ENCODE measurements around the gene ATG9A. TPM values are rescaled to one million over a fixed set of nuclear protein-coding genes. Genes with fewer than 3 reads are reported as not detected.

The ATG9A gene
- total RNA-seq, 2 donors from 2014 or later, result 78.8 to 80.3 TPM

DNA sequence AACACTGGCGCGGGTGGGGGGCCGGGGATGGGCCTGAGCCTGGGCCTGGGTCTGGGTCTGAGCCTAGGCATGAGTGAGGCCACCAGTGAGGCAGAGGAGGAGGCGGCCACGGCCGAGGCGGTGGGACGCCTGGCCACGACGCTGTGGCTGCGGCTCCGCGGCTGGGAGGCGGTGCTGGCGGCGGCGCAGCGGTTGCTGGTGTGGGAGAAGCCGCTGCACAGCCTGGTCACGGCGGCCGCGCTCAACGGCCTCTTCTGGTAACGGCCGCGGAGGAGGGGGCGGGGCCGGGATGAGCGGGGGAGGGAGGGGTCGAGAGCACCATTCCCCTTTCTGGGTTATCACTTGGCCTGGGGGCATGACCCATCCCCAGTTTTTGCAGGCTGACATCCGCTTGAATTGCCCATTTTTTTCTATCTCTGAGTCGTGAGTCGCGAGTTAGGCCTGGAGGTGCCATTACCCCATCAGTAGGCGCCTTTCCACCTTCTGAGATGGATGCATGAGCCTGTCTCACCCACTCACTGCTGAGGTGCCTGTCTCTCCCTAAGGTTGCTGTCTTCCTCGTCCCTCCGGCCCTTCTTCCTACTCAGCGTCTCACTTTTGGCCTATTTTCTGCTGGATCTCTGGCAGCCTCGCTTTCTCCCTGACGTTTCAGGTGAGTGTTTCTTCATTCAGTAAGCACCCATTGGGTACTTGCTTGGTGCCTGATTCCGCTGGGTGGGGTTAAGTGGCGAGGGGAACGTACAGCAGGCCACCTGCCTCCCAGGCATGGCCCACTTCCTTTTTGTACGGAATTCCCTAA is 50.9 kb downstream of the ATG9A start:
- H3K9me3 ChIP-seq, result no peaks in the 10 kb centered on the region
- no peaks in the 10 kb centered on the region for H3K27me3 ChIP-seq
- peaks cover 53% of the 10 kb centered on the region for H3K36me3 ChIP-seq
- peak; percentile 60 for DNase-seq (ENCODE audit: low spot score)
- peak overlapping the region; percentile 98 to 99 for H3K4me3 ChIP-seq
- TF ChIP-seq, protein P1, sequence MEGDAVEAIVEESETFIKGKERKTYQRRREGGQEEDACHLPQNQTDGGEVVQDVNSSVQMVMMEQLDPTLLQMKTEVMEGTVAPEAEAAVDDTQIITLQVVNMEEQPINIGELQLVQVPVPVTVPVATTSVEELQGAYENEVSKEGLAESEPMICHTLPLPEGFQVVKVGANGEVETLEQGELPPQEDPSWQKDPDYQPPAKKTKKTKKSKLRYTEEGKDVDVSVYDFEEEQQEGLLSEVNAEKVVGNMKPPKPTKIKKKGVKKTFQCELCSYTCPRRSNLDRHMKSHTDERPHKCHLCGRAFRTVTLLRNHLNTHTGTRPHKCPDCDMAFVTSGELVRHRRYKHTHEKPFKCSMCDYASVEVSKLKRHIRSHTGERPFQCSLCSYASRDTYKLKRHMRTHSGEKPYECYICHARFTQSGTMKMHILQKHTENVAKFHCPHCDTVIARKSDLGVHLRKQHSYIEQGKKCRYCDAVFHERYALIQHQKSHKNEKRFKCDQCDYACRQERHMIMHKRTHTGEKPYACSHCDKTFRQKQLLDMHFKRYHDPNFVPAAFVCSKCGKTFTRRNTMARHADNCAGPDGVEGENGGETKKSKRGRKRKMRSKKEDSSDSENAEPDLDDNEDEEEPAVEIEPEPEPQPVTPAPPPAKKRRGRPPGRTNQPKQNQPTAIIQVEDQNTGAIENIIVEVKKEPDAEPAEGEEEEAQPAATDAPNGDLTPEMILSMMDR (IDR thresholded peaks at IDR 0.05), result no peak
- H3K4me1 ChIP-seq, result peaks cover 0 to 34% of the 10 kb centered on the region in 2 donors
- H3K27ac ChIP-seq, result peak overlapping the region; percentile 98 to 99

DNA sequence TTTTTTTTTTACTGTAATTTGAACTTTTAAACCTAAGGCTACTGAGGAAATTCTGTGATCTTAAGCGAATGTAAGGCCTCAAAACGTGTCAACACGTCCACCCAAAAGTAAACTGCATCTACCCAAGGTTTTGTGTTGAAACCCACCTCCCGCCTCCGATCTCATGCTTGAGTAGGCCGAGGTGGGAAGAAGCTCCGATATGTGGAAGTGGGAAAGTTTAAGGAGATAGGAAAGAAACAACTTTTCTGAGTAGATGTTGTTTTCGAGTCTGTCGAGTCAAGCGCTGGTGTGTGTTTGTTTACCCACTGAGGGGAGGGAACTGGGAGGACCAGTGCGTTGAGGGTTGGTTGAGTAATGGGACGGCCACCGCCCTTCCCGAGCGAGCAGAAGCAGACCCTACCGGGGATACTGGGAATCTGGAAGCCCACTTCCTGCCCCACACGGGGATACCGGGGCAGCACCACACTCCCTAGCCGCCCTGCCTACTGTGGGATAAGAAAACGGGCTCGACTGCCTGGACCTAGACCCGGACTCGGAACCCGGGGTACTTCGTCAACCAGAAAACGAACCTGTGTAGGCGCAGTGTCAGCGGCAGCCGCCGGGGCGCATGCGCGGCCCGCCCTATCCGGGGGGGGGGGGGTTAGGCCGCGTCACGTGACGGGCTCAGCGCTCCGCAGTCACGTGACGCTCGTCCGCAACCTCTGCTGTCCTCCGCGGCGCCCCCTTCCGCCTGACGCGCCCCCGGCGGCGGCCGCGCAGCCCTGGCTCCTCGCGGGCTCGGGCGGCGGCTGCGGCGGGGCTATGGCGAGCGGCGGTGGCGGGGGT is 51.7 kb downstream of the ATG9A start, which contains the start of gene RETREG2:
Gene RETREG2, plus strand, starts transcription at position 724 of the 825 bp plus-strand sequence. Its CDS starts 78 bp downstream, at position 802.
- peaks cover 53% of the 10 kb centered on the region for H3K36me3 ChIP-seq
- H3K4me1 ChIP-seq, result peaks cover 0 to 34% of the 10 kb centered on the region in 2 donors

DNA sequence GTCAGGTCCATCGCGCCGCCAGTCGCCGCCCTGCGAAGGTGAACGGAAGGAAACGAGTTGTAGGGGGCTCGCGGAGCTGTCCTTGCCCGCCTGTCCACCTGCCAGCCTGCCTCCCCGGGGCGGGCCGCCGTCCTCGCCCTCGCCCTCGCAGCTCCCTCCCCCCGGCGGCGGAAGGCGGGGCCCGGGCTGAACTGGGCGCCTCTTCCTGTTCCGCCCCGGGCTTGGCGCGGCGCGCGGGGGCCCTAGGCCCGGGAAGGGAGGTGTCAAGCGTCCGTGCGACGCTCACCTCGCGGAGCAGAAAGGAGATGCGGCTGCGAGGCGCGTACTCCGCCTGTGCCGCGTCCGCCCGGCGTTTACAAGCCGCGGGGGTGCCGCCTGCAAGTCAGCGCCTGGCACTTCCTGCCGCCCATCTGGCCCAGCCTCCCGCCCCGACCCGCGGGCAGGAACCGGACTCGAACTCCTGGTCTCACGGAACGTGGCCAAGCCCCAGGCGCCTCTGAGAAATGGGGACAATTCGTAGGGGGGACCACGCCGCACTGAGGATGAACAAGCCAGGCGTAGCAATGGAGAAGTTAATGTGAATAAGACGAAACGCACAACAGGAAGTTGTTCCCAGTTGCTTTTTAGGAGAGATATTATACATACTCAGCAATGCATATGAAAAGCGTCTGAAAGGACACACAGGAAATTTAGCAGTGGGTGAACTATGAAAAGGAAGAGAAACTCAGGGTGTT is 52.5 kb downstream of the ATG9A start, which contains the start of gene CNPPD1:
Gene CNPPD1, minus strand, starts transcription at position 108 of the 734 bp plus-strand sequence. Its CDS starts 97 bp downstream, at position 11.
- Histone ChIP-seq H3K4me1 (peaks cover 0 to 34% of the 10 kb centered on the region in 2 donors), H3K9me3 (no peaks in the 10 kb centered on the region), H3K27ac (peak within 1 kb of the TSS; percentile 98 to 99), H3K36me3 (peaks cover 50% of the 10 kb centered on the region), H3K27me3 (no peaks in the 10 kb centered on the region), H3K4me3 (peak within 1 kb of the TSS; percentile 98 to 99)
- peak; percentile 80 for DNase-seq (ENCODE audit: low spot score)
- TF ChIP-seq, protein P1 (IDR thresholded peaks at IDR 0.05), result peak in 1 of 2 donors; percentile 26

More for the DNA sequence above, 51.7 kb downstream of the ATG9A start, which contains the start of gene RETREG2:
- Histone ChIP-seq H3K27ac (peak within 1 kb of the TSS; percentile 98 to 99), H3K4me3 (peak within 1 kb of the TSS; percentile 98 to 99), H3K9me3 (no peaks in the 10 kb centered on the region), H3K27me3 (no peaks in the 10 kb centered on the region)
- DNase-seq (ENCODE audit: low spot score), result peak; percentile 95
- TF ChIP-seq, protein P1 (IDR thresholded peaks at IDR 0.05), result peak; percentile 52 to 64

DNA sequence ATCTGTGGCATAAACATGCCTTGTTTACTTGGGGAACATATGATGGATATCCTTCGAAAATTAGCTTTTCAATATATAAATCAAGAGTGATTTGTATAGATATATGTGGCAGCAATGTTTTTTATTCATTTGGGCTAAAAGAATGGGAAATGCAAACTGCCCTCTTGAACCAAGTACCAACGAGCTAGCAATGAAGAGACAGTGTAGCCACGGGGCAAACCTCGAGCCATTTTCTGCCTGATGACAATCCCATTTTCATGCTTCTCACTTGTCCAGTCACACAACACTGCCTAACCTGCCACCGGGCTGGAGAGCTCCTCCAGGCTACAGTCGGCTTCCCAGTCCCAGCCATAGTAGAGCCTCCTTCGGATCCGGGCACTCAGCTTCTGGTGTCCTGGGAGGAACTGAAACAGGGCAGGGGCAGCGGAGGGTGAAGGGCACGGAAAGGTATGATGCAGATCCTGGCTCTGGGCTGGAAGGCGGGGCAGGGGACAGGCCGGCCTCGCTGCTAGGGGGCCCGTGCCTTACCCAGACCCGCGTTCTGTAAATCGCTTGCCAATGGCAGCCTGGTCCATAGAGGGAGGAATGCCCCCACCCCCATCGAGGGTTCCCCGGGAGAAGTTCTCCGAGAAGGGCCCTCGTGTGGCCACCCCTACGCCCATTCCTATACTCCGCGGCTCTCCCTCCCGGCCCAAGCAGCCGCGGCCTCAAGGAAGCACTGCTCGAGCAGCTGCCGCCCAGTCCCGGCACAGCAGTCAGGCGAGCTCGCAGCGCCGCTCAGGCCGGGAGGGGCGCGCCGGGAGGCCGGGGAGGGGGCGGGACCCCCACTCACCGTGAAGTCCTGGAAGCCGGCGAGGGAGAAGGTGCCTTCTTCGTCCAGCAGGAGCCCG is 53.3 kb downstream of the ATG9A start:
- Histone ChIP-seq H3K36me3 (peaks cover 41% of the 10 kb centered on the region), H3K9me3 (no peaks in the 10 kb centered on the region)
- TF ChIP-seq, protein P1 (IDR thresholded peaks at IDR 0.05), result peak in 1 of 2 donors; percentile 55

More for the DNA sequence above, 53.3 kb downstream of the ATG9A start:
- H3K27ac ChIP-seq, result peak overlapping the region; percentile 98 to 99
- peaks cover 0 to 40% of the 10 kb centered on the region in 2 donors for H3K4me1 ChIP-seq
- peak overlapping the region; percentile 98 to 99 for H3K4me3 ChIP-seq
- no peaks in the 10 kb centered on the region for H3K27me3 ChIP-seq
- peak; percentile 65 for DNase-seq (ENCODE audit: low spot score)

All from right atrium auricular region (tissue), 2 donors.